GM06990 (cell line): ENCODE data around the gene CSDE1.

Experiments
- DNase-seq: peaks from one replicate; pipeline ENCODE4 v3.0.0-alpha.2; 2011; ENCODE audit not compliant: insufficient read length; ENCODE audit errors: extremely low read depth
- H3K27me3 ChIP-seq: replicated peaks from 2 replicates; pipeline ENCODE4 v1.6.0; 2011; ENCODE audit warnings: low read length; ENCODE audit not compliant: control insufficient read depth, insufficient read depth
- H3K36me3 ChIP-seq: 2 replicates; pipeline ENCODE4 v1.5.1; 2011; ENCODE audit warnings: low read length; ENCODE audit not compliant: control insufficient read depth, insufficient read depth
- H3K4me3 ChIP-seq: replicated peaks from 2 replicates; pipeline ENCODE4 v1.5.1; 2011; ENCODE audit warnings: low read depth, mild to moderate bottlenecking, control low read depth, low read length
- TF ChIP-seq, protein P1 (sequence below): IDR thresholded peaks from 2 replicates; pipeline ENCODE4 v1.5.1; 2011; ENCODE audit warnings: low read length, control low read depth, mild to moderate bottlenecking, inconsistent platforms; ENCODE audit not compliant: insufficient read depth, poor library complexity, severe bottlenecking

The CSDE1 gene

DNA sequence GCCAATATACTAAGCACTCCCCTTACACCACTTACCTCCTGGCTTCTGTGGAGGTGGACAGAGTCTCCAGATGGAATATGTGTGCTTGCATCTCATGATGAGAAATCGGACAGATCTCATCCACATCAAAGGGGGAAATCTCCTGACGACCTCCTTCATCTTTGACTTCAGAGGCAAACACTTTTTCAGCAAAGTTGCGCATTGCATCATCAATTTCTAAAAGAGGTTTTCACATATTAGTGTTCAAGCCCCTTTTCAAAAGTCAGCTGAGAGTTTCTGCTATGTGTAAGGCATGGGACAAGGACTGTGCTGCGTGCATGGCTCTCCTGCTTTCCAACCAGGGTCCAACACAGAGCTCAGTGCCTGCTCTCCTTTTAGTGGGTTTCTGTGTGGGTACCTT, 69.3 kb downstream of the CSDE1 start:
- TF ChIP-seq, protein P1, sequence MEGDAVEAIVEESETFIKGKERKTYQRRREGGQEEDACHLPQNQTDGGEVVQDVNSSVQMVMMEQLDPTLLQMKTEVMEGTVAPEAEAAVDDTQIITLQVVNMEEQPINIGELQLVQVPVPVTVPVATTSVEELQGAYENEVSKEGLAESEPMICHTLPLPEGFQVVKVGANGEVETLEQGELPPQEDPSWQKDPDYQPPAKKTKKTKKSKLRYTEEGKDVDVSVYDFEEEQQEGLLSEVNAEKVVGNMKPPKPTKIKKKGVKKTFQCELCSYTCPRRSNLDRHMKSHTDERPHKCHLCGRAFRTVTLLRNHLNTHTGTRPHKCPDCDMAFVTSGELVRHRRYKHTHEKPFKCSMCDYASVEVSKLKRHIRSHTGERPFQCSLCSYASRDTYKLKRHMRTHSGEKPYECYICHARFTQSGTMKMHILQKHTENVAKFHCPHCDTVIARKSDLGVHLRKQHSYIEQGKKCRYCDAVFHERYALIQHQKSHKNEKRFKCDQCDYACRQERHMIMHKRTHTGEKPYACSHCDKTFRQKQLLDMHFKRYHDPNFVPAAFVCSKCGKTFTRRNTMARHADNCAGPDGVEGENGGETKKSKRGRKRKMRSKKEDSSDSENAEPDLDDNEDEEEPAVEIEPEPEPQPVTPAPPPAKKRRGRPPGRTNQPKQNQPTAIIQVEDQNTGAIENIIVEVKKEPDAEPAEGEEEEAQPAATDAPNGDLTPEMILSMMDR, result no peak
- Histone ChIP-seq H3K4me3 (no peak overlapping the region), H3K27me3 (no peaks in the 10 kb centered on the region), H3K36me3 (no peaks in the 10 kb centered on the region)
- no peak for DNase-seq

DNA sequence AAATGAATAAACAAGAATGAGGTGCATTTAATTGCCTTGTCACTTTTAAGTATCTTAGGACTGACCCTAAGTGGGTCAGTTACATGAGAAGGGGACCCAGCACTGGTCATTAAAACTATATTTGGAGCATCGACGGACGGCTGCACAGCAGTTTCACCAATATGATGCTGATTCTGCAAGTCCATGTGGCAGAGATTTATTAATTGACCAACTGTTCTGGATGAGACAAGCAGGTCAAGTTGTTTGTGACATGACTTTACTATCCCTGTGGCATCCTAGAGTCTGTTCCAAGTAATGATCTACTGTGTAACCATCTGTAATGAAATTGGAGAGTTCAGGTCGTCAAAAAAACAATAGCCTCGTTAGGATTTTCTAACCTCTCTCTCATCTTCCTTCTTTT, 71.9 kb downstream of the CSDE1 start:
- H3K36me3 ChIP-seq, result no peaks in the 10 kb centered on the region
- no peak for DNase-seq
- TF ChIP-seq, protein P1, result no peak

DNA sequence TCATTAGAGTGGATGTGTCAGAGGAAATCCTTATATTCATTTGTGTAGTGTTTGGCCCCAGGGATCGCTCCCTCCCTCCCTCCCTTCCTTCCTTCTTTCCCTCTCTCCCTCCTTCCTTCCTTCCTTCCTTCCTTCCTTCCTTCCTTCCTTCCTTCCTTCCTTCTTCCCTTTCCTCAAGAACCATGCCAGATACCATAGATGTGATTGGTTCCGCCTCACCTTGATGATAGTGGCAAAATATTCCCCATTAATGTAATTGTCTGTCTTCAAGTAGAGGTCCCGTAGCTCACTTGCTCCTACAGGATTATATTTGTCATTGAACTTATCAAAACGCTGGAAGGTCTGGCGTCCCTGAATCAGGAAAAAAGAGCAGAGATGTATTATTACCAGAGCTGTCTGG, 80.1 kb downstream of the CSDE1 start:
- no peak for DNase-seq
- no peaks in the 10 kb centered on the region for H3K36me3 ChIP-seq
- no peak overlapping the region for H3K4me3 ChIP-seq
- H3K27me3 ChIP-seq, result no peaks in the 10 kb centered on the region; the same call in 1 of the 2 replicates
- TF ChIP-seq, protein P1, result no peak

More for the DNA sequence above, 71.9 kb downstream of the CSDE1 start:
- H3K27me3 ChIP-seq, result no peaks in the 10 kb centered on the region
- no peak overlapping the region for H3K4me3 ChIP-seq

DNA sequence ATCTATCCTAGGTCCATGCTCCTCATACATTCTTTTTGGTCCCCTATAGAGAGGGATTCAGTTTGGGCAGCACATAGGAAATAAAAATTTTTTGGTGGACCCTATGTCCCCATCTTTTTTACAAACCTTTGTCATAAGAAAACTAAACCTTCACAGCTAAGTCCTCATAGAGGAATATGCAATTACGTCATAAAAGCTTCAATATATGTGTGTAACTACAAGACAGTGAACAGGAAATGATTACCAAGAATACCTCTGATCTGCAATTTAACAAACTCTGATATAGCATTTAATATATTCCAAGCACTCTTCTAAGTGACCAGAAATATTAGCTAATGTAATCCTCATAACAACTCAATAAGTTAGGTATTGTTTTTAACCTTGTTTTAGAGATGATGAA, 81.7 kb downstream of the CSDE1 start:
- Histone ChIP-seq H3K27me3 (no peaks in the 10 kb centered on the region; the same call in 1 of the 2 replicates), H3K36me3 (no peaks in the 10 kb centered on the region), H3K4me3 (no peak overlapping the region)
- DNase-seq, result no peak
- TF ChIP-seq, protein P1, result no peak

DNA sequence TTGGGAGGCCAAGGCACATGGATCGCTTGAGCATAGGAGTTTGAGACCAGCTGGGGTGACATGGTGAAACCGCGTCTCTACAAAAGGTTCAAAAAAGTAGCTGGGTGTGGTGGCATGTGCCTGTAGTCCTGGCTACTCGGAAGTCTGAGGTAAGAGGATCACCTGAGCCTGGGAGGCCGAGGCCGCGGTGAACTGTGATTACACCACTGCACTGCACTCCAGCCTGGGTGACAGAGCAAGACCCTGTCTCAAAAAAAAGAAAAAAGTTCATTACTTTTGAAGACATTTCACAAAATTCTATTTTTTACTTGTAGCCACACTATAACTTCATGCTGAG, 85.9 kb downstream of the CSDE1 start:
- no peak for DNase-seq
- TF ChIP-seq, protein P1, result no peak
- no peaks in the 10 kb centered on the region; the same call in 1 of the 2 replicates for H3K27me3 ChIP-seq

More for the DNA sequence above, 85.9 kb downstream of the CSDE1 start:
- Histone ChIP-seq H3K4me3 (no peak overlapping the region), H3K36me3 (no peaks in the 10 kb centered on the region)
